DOHH2 (cell line): ENCODE data around the gene SPARC.

Source experiments
- H3F3A ChIP-seq: fragments of 200-600 bp; sonication (generic), shearing (Covaris generic); 2 replicates; pipeline ENCODE4 v1.6.0; 2016; ENCODE audit warnings: antibody characterized with exemption, mild to moderate bottlenecking; ENCODE audit not compliant: control insufficient read depth, insufficient read depth
- H3K27ac ChIP-seq: fragments of 200-600 bp; sonication (generic); 2 replicates; pipeline ENCODE4 v1.5.1; 2014; ENCODE audit warnings: low read depth, mild to moderate bottlenecking, low read length, moderate library complexity
- H3K27me3 ChIP-seq: fragments of 200-600 bp; sonication (generic); 2 replicates; pipeline ENCODE4 v1.6.1; 2014; ENCODE audit warnings: mild to moderate bottlenecking, low read length, mixed read lengths; ENCODE audit not compliant: control insufficient read depth
- H3K36me3 ChIP-seq: fragments of 200-600 bp; sonication (generic); 2 replicates; pipeline ENCODE4 v1.6.1; 2014; ENCODE audit warnings: mild to moderate bottlenecking, low read length, moderate library complexity, mixed read lengths; ENCODE audit not compliant: control insufficient read depth
- H3K4me1 ChIP-seq: fragments of 200-600 bp; sonication (generic); 2 replicates; pipeline ENCODE4 v1.6.1; 2014; ENCODE audit warnings: mild to moderate bottlenecking, low read length, mixed read lengths; ENCODE audit not compliant: control insufficient read depth
- H3K4me2 ChIP-seq: fragments of 200-600 bp; sonication (generic); 2 replicates; pipeline ENCODE4 v1.6.0; 2014; ENCODE audit warnings: mild to moderate bottlenecking, low read length, moderate library complexity
- H3K4me3 ChIP-seq: fragments of 200-600 bp; sonication (generic); 2 replicates; pipeline ENCODE4 v1.5.1; 2014; ENCODE audit warnings: mild to moderate bottlenecking, low read length, mixed read lengths
- H3K79me2 ChIP-seq: fragments of 200-600 bp; sonication (generic); 2 replicates; pipeline ENCODE4 v1.6.1; 2014; ENCODE audit warnings: mild to moderate bottlenecking, low read length, mixed read lengths; ENCODE audit not compliant: control insufficient read depth
- H3K9me2 ChIP-seq: fragments of 200-600 bp; sonication (generic); replicated peaks from 2 replicates; pipeline ENCODE4 v1.6.1; 2014; ENCODE audit warnings: mild to moderate bottlenecking, low read length, mixed read lengths; ENCODE audit not compliant: control insufficient read depth
- H3K9me3 ChIP-seq: fragments of 200-600 bp; sonication (generic); 2 replicates; pipeline ENCODE4 v1.6.1; 2014; ENCODE audit warnings: antibody characterized with exemption, low read length, mixed read lengths; ENCODE audit not compliant: control insufficient read depth, insufficient read depth
- H4K20me1 ChIP-seq: fragments of 200-600 bp; sonication (generic); 2 replicates; pipeline ENCODE4 v1.6.0; 2014; ENCODE audit warnings: low read depth, mild to moderate bottlenecking, antibody characterized with exemption, low read length, moderate library complexity; ENCODE audit not compliant: control insufficient read depth, insufficient read depth
- EZH2phosphoT487 ChIP-seq: fragments of 200-600 bp; sonication (generic); IDR thresholded peaks from 2 replicates; pipeline ENCODE4 v1.6.1; 2017; ENCODE audit warnings: borderline replicate concordance, mild to moderate bottlenecking, antibody characterized with exemption, low read length, moderate library complexity, mixed read lengths
- TF ChIP-seq, protein P1 (sequence below): fragments of 200-600 bp; sonication (generic); IDR thresholded peaks from one replicate; pipeline ENCODE4 v1.5.1; 2014; ENCODE audit warnings: antibody characterized with exemption, mild to moderate bottlenecking, low read depth, low read length; ENCODE audit not compliant: poor library complexity, severe bottlenecking

SPARC gene

DNA sequence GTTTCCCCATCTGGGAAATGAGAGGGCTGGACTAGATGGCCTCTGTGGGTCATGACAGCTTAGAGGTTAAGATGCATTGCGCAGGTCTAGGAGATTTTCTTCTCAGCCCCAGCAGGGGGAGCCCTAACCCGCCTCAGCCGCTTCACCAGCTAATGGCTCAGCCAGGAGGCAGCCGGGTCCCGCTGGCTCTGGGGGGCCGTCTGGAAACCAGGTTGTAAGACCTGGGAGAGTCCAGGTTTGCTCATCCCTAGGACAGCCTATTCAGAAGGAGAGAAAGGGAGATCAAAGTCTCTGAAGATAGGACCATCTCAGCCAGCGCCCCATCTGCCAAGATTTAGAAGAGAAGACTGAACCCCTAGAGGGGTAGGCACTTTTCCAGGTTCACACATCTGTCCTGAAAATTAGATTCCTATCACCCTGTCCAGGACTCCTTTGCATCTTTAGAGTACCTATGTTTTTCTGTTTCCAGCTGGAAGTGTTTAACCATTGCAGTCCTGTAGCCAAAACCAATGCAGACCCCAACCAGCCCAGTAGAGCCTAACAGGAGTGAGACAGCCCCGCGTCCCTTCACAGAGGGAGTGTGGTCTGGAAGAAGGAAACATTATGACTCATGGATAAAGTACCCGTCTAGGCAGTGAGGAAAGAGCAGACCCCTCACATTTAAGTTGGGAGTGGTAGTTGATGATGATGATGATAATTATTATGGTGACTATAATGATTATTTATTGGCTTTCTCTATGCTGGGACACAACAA lies 27.5 kb downstream of the SPARC start:
- H3K4me1 ChIP-seq = peaks cover 35% of the 10 kb centered on the region
- no peak overlapping the region for H3K27ac ChIP-seq
- H3F3A ChIP-seq = 0 out of 2 replicates have a peak, but pooled peaks cover 2% of the 10 kb centered on the region
- no peaks in the 10 kb centered on the region for H3K9me3 ChIP-seq
- peaks cover 17% of the 10 kb centered on the region for H3K27me3 ChIP-seq
- TF ChIP-seq, protein P1, sequence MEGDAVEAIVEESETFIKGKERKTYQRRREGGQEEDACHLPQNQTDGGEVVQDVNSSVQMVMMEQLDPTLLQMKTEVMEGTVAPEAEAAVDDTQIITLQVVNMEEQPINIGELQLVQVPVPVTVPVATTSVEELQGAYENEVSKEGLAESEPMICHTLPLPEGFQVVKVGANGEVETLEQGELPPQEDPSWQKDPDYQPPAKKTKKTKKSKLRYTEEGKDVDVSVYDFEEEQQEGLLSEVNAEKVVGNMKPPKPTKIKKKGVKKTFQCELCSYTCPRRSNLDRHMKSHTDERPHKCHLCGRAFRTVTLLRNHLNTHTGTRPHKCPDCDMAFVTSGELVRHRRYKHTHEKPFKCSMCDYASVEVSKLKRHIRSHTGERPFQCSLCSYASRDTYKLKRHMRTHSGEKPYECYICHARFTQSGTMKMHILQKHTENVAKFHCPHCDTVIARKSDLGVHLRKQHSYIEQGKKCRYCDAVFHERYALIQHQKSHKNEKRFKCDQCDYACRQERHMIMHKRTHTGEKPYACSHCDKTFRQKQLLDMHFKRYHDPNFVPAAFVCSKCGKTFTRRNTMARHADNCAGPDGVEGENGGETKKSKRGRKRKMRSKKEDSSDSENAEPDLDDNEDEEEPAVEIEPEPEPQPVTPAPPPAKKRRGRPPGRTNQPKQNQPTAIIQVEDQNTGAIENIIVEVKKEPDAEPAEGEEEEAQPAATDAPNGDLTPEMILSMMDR = peak; percentile 90
- TF ChIP-seq EZH2phosphoT487 = no peak
- H3K36me3 ChIP-seq = no peaks in the 10 kb centered on the region
- no peaks in the 10 kb centered on the region for H4K20me1 ChIP-seq
- H3K79me2 ChIP-seq = no peaks in the 10 kb centered on the region
- H3K9me2 ChIP-seq = no peaks in the 10 kb centered on the region
- peak overlapping the region; percentile 34; the same call in 1 of the 2 replicates for H3K4me2 ChIP-seq
- no peak overlapping the region for H3K4me3 ChIP-seq

DNA sequence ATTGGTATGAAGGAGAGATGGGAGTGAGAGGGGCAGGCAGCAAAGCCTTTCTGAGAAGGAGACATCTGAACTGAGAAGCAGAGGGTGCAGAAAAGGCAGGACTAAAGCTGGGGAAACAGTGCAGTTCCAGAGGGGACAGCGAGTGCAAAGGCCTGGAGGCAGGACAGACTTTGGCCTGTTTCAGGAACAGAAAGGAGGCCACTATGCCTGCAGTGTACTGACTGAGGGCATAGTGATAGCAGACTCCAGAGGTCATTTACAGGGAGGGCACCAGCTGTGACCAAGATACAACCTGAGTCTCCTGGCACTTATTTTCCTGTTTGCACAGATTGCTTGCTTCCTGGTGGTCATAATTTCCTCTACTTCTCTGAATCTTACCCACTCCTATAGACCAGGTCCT lies 29.6 kb downstream of the SPARC start:
- Histone ChIP-seq H3K4me3 (no peak overlapping the region), H3K27ac (no peak overlapping the region), H3K9me3 (no peaks in the 10 kb centered on the region), H3K79me2 (no peaks in the 10 kb centered on the region), H3F3A (no peaks in the 10 kb centered on the region), H3K4me2 (no peak overlapping the region), H3K4me1 (peaks cover 15% of the 10 kb centered on the region), H4K20me1 (no peaks in the 10 kb centered on the region), H3K9me2 (no peaks in the 10 kb centered on the region), H3K27me3 (peaks cover 21% of the 10 kb centered on the region), H3K36me3 (no peaks in the 10 kb centered on the region)
- TF ChIP-seq, protein P1 = no peak
- no peak for TF ChIP-seq EZH2phosphoT487

DNA sequence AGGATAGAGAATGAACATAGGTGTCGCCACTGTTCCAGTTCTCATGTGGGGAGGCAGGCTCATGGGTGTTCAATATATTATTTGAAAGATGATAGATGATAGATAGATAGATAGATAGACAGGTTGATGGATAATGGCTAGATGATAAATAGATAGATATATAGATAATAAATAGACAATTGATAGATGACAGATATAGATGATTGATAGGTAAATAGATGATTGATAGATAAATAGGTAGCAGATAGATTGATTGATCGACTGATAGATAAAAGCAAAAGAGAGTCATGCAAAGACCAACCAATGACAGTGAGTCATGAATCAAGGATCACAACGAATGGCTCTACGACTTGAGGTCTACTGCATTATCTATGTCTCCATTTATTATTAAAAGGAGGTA lies 30.4 kb downstream of the SPARC start:
- Histone ChIP-seq H4K20me1 (no peaks in the 10 kb centered on the region), H3K4me2 (no peak overlapping the region), H3K9me2 (no peaks in the 10 kb centered on the region), H3K4me1 (peaks cover 7% of the 10 kb centered on the region), H3K9me3 (no peaks in the 10 kb centered on the region), H3K27me3 (peaks cover 24% of the 10 kb centered on the region), H3F3A (no peaks in the 10 kb centered on the region), H3K79me2 (no peaks in the 10 kb centered on the region), H3K36me3 (no peaks in the 10 kb centered on the region), H3K27ac (no peak overlapping the region), H3K4me3 (no peak overlapping the region)
- TF ChIP-seq, protein P1 = no peak
- no peak for TF ChIP-seq EZH2phosphoT487
